PC-9 (cell line): ENCODE results near the gene WDHD1. TPM values are rescaled to one million over a fixed set of nuclear protein-coding genes. Genes with fewer than 3 reads are reported as not detected.

Experiments
- BruUV-seq: library from RNA; stranded (reverse); fragments of 400-500 nt; replicated peaks from 2 replicates; lab custom pipeline; 2021; lab: Mats Ljungman, UMichigan
- CTCF ChIA-PET: fragments of 300-600 bp; sonication (Branson Sonifier 250); formaldehyde crosslinking; loops from one replicate; lab custom pipeline; 2022; ENCODE audit warnings: antibody characterized with exemption; lab: Charles Lee
- POLR2A ChIA-PET: fragments of 300-600 bp; sonication (Branson Sonifier 250); formaldehyde crosslinking; loops from one replicate; lab custom pipeline; 2022; ENCODE audit warnings: antibody characterized with exemption; ENCODE audit not compliant: unreplicated experiment; lab: Charles Lee
- DNase-seq, 2 experiments: peaks; one replicate each; pipeline versions ENCODE4 v3.0.0 to v3.0.0-alpha.2; 2015 to 2022; ENCODE audit warnings: mixed read lengths in 1 of 2
- H2AFZ ChIP-seq: fragments of 200-600 bp; sonication (generic); 2 replicates; pipeline ENCODE4 v1.8.1; 2017; ENCODE audit warnings: antibody characterized with exemption
- H3F3A ChIP-seq: fragments of 200-600 bp; sonication (generic); 2 replicates; pipeline ENCODE4 v1.8.1; 2017; ENCODE audit warnings: antibody characterized with exemption, mild to moderate bottlenecking, low read depth; ENCODE audit not compliant: insufficient read depth
- H3K27ac ChIP-seq: fragments of 200-600 bp; sonication (generic); 2 replicates; pipeline ENCODE4 v1.6.1; 2016; ENCODE audit warnings: mixed run types
- H3K27me3 ChIP-seq: fragments of 200-600 bp; sonication (generic); 2 replicates; pipeline ENCODE4 v1.6.1; 2016; ENCODE audit warnings: low read depth, mixed run types; ENCODE audit not compliant: insufficient read depth
- H3K36me3 ChIP-seq: fragments of 200-600 bp; sonication (generic); 2 replicates; pipeline ENCODE4 v1.6.1; 2016; ENCODE audit warnings: low read depth, mixed run types
- H3K4me1 ChIP-seq: fragments of 200-600 bp; sonication (generic); replicated peaks from 2 replicates; pipeline ENCODE4 v1.6.1; 2016; ENCODE audit warnings: mixed run types; ENCODE audit not compliant: insufficient read depth
- H3K4me2 ChIP-seq: fragments of 200-600 bp; sonication (generic); 2 replicates; pipeline ENCODE4 v1.6.1; 2017; ENCODE audit warnings: mixed run types
- H3K4me3 ChIP-seq: fragments of 200-600 bp; sonication (generic); 2 replicates; pipeline ENCODE4 v1.6.1; 2016; ENCODE audit warnings: mixed run types
- H3K79me2 ChIP-seq: fragments of 200-600 bp; sonication (generic); 2 replicates; pipeline ENCODE4 v1.6.1; 2017; ENCODE audit warnings: low read depth, mixed run types
- H3K9me2 ChIP-seq: fragments of 200-600 bp; sonication (generic); 2 replicates; pipeline ENCODE4 v1.8.1; 2017; ENCODE audit warnings: mild to moderate bottlenecking; ENCODE audit not compliant: insufficient read depth
- H3K9me3 ChIP-seq: fragments of 200-600 bp; sonication (generic); 2 replicates; pipeline ENCODE4 v1.8.1; 2016; ENCODE audit warnings: low read depth; ENCODE audit not compliant: insufficient read depth
- H4K20me1 ChIP-seq: fragments of 200-600 bp; sonication (generic); 2 replicates; pipeline ENCODE4 v1.8.1; 2017; ENCODE audit not compliant: insufficient read depth
- CTCF ChIP-seq: fragments of 200-600 bp; sonication (generic); conservative IDR thresholded peaks from 2 replicates; pipeline ENCODE4 v1.6.1; 2017; ENCODE audit warnings: mixed run types, antibody characterized with exemption, mild to moderate bottlenecking, moderate library complexity
- EZH2 ChIP-seq: fragments of 200-600 bp; sonication (generic); IDR thresholded peaks from 2 replicates; pipeline ENCODE4 v1.8.0; 2017; ENCODE audit warnings: antibody characterized with exemption, low read depth
- intact Hi-C: fragments of 100-400 bp; cut with micrococcal nuclease; formaldehyde crosslinking; loops from one replicate; pipeline ENCODE4 v1.10.0; 2022; ENCODE audit not compliant: unreplicated experiment
- total RNA-seq: library from RNA; stranded (reverse); gene quantifications from 2 replicates; pipeline ENCODE4 v1.2.3, GENCODE V29; 2021

WDHD1 gene
- total RNA-seq, 1 experiment from 2014 or later, result 34.3 TPM

- Histone ChIP-seq H3K4me3 (no peak overlapping the region), H3K9me2 (no peaks in the 10 kb centered on the region), H3K9me3 (no peaks in the 10 kb centered on the region), H2AFZ (no peak overlapping the region), H3K4me1 (no peaks in the 10 kb centered on the region), H3K4me2 (no peak overlapping the region), H3F3A (no peaks in the 10 kb centered on the region; the same call in 1 of the 2 replicates), H3K27ac (no peak overlapping the region), H3K36me3 (no peaks in the 10 kb centered on the region), H3K27me3 (no peaks in the 10 kb centered on the region), H3K79me2 (no peaks in the 10 kb centered on the region), H4K20me1 (no peaks in the 10 kb centered on the region)
- intact Hi-C loops, result no loop called here
- no peak for DNase-seq
- POLR2A ChIA-PET, result no interaction called here
- no TSS peak for BruUV-seq
- no peak for TF ChIP-seq EZH2
- no peak for TF ChIP-seq CTCF
- CTCF ChIA-PET, result no interaction called here
Measured at GRCh38 chr14:54942913-54943312, 84.0 kb downstream of the WDHD1 start.

GRCh38 chr14:54936816-54937215 is 90.1 kb downstream of the WDHD1 start:
- Histone ChIP-seq H2AFZ (no peak overlapping the region), H3K9me3 (no peaks in the 10 kb centered on the region), H3K27ac (no peak overlapping the region), H3K4me3 (no peak overlapping the region), H3K9me2 (no peaks in the 10 kb centered on the region), H3K36me3 (no peaks in the 10 kb centered on the region), H3K27me3 (no peaks in the 10 kb centered on the region), H3K79me2 (no peaks in the 10 kb centered on the region), H3F3A (no peaks in the 10 kb centered on the region), H3K4me2 (no peak overlapping the region), H3K4me1 (no peaks in the 10 kb centered on the region), H4K20me1 (no peaks in the 10 kb centered on the region)
- BruUV-seq, result no TSS peak
- intact Hi-C loops, result no loop called here
- POLR2A ChIA-PET, result no interaction called here
- CTCF ChIA-PET, result no interaction called here
- DNase-seq, result no peak
- TF ChIP-seq CTCF, result no peak
- TF ChIP-seq EZH2, result no peak

DNA sequence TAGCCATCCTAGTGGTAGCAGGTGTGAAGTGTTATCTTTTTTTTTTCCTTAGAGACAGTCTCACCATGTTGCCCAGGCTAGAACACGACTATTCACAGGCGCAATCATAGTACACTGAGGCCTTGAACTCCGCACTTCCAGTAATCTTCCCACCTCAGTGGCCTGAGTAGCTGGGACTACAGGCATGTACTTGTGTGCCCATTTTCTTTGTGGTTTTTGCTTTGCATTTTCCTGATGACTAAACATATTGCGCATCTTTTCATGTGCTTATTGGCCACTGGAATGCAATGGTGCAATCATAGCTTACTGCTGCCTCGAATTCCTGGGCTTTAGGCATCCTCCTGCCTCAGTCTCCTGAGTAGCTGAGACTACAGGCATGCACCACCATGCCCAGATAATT is 90.9 kb downstream of the WDHD1 start:
- Histone ChIP-seq H3K9me2 (no peaks in the 10 kb centered on the region), H4K20me1 (no peaks in the 10 kb centered on the region), H3K4me3 (no peak overlapping the region), H3K36me3 (no peaks in the 10 kb centered on the region), H3K27ac (no peak overlapping the region), H3F3A (no peaks in the 10 kb centered on the region), H3K27me3 (no peaks in the 10 kb centered on the region), H3K4me2 (no peak overlapping the region), H3K9me3 (no peaks in the 10 kb centered on the region), H2AFZ (no peak overlapping the region), H3K4me1 (no peaks in the 10 kb centered on the region), H3K79me2 (no peaks in the 10 kb centered on the region)
- CTCF ChIA-PET, result no interaction called here
- BruUV-seq, result no TSS peak
- TF ChIP-seq CTCF (no peak), EZH2 (no peak)
- no peak for DNase-seq
- POLR2A ChIA-PET, result no interaction called here
- intact Hi-C loops, result no loop called here
